ENCODE measurements around the gene FKBP11. TPM values are rescaled to one million over a fixed set of nuclear protein-coding genes. Genes with fewer than 3 reads are reported as not detected.
A peak's percentile ranks its signal among the peaks of the same experiment; 100 is the strongest.
"Not testable (repeated sequence)": the region's sequence is repeated elsewhere in the genome, so short reads cannot be mapped to it uniquely, and the experiment has no call there.

Gene FKBP11
- total RNA-seq, 1 experiment from 2014 or later, result 6.0 TPM

DNA sequence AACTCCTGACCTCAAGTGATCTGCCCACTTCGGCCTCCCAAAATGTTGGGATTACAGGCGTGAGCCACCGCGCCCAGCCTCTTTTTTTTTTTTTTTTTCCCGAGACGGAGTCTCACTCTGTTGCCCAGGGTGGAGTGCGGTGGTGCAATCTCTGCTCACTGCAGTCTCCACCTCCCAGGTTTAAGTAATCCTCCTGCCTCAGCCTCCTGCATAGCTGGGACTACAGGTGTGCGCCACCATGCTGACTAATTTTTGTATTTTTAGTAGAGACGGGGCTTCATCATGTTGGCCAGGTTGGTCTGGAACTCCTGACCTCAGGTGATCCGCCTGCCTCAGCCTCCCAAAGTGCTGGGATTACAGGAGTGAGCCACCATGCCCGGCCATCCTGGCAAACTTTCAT, 15.6 kb downstream of the FKBP11 start:
- not testable (repeated sequence) for H3K4me1 ChIP-seq (replicated peaks); H3K27me3 ChIP-seq (replicated peaks); H3K9me3 ChIP-seq (replicated peaks); H3K36me3 ChIP-seq; DNase-seq (ENCODE audit: low read depth in 1 of 2, low spot score in 2 of 2); H3K27ac ChIP-seq; H3K4me3 ChIP-seq

DNA sequence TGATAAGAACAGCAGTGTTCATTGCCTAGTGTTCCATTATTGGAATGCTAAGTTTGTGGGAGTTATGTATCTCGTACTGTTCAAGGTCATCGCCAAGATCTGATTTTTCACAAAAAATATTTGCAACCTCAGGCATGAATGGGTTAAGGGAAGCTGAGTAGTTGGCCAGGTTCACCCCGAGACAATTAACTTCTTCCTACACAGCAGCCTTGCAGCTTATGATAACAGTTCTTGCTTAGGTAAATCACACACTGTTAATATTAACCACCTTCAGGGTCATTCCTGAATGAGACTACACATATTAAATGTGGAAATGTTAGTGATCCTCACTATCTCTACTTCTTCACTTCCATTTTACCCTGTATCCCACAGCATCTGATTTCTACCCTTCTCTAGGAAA, 18.0 kb downstream of the FKBP11 start:
- Histone ChIP-seq H3K36me3 (no peaks in the 10 kb centered on the region), H3K4me1 (replicated peaks) (0 out of 2 replicates have a peak, but pooled peaks cover 3% of the 10 kb centered on the region), H3K4me3 (no peak overlapping the region), H3K27ac (no peak overlapping the region), H3K9me3 (replicated peaks) (no peaks in the 10 kb centered on the region), H3K27me3 (replicated peaks) (no peaks in the 10 kb centered on the region)
- no peak for DNase-seq (ENCODE audit: low read depth in 1 of 2, low spot score in 2 of 2)

DNA sequence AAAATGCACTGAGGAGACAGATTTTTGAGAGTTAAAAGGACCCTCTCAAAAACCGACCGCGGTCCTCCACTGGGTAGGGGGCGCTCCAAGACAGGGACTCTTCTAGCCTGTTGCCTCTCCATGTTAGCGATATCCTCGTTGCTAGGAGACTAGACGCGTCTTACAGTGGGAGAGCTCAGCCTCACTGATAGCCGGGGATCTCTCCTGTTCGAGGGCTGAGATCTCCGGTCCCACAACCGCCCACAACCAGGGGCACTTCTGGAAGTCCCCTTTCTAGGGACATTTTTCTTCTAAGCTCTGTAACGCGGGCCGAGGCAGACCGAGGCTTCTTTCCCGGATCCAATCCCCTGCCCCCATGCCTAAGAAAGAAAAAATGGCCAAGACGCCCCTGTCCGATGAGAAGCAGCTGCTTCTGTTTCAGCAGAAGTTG, 21.3 kb downstream of the FKBP11 start:
- no peak overlapping the region for H3K27ac ChIP-seq
- DNase-seq (ENCODE audit: low read depth in 1 of 2, low spot score in 2 of 2), result peak; percentile 22 to 76
- H3K9me3 ChIP-seq (replicated peaks), result no peaks in the 10 kb centered on the region
- no peaks in the 10 kb centered on the region for H3K36me3 ChIP-seq
- H3K4me1 ChIP-seq (replicated peaks), result 0 out of 2 replicates have a peak, but pooled peaks cover 3% of the 10 kb centered on the region
- no peaks in the 10 kb centered on the region for H3K27me3 ChIP-seq (replicated peaks)
- peak overlapping the region; percentile 16; the same call in 1 of the 2 replicates for H3K4me3 ChIP-seq

DNA sequence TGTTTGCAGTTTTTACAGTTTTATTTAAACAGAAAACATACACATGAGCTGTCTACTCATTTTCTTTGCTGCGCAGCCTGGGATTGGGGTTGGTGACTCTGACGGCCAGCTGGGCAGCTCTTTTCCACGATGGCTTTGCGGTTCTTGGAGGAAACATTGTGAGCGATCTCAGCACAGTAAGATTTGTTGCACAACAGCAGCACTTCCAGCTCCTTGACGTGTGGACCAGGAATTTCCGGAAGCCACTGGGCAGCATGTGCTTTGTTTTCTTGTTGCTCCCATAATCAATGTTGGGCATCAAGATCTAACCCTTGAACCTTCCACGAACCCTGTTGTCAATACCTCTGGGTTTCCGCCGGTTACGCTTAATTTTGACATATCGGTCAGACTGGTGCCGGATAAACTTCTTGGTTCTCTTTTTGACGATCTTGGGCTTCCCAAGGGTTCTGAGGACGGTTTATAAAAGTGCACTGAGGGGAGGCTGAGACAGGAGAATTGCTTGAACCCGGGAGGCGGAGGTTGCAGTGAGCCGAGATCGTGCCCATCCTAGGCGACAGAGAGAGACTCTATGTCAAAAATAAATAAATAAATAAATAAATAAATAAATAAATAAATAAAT, 21.8 kb downstream of the FKBP11 start:
- H3K9me3 ChIP-seq (replicated peaks), result no peaks in the 10 kb centered on the region
- 0 out of 2 replicates have a peak, but pooled peaks cover 3% of the 10 kb centered on the region for H3K4me1 ChIP-seq (replicated peaks)
- no peak overlapping the region for H3K27ac ChIP-seq
- H3K36me3 ChIP-seq, result no peaks in the 10 kb centered on the region
- no peaks in the 10 kb centered on the region for H3K27me3 ChIP-seq (replicated peaks)
- DNase-seq (ENCODE audit: low read depth in 1 of 2, low spot score in 2 of 2), result no peak
- no peak overlapping the region for H3K4me3 ChIP-seq

DNA sequence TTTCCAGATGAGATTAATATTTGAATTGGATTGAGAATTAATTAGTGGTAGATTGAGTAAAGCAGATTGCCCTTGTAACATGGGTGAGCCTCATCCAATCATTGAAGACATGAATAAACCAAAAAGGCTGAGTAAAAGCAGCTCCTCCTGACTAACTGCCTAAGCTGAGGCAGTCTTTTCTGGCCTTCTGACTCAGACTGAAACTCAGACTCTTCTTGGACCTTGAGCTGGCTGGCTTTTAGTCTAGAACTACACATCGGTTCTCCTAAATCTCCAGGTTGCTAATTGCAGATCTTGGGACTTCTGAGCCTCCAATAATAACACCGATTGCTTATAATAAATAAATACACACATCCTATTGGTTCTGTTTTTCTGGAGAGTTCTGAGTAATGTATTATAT, 24.0 kb downstream of the FKBP11 start:
- DNase-seq (ENCODE audit: low read depth in 1 of 2, low spot score in 2 of 2), result no peak
- Histone ChIP-seq H3K4me3 (no peak overlapping the region), H3K36me3 (no peaks in the 10 kb centered on the region)

DNA sequence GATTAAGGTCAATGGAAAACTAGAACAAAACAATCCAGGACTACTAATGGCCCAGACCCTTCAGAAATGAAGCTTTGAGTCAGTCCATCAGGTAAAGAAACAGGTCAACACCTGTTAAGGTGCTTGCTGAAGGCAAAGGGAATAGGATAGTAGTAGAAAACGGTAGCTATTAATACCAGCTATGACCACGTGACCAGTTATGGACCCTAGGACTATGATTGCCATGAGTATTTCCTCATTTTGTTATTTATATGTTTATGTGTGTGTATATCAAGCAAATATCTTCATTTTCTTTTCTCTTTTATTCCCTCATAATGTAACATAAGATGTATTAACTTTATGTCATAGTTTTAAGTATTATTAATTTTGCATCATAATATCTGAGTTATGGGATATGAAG, 25.6 kb downstream of the FKBP11 start:
- no peaks in the 10 kb centered on the region; the same call in 1 of the 2 replicates for H3K27me3 ChIP-seq (replicated peaks)
- H3K36me3 ChIP-seq, result no peaks in the 10 kb centered on the region
- H3K9me3 ChIP-seq (replicated peaks), result no peaks in the 10 kb centered on the region
- H3K27ac ChIP-seq, result no peak overlapping the region
- H3K4me1 ChIP-seq (replicated peaks), result 0 out of 2 replicates have a peak, but pooled peaks cover 3% of the 10 kb centered on the region
- DNase-seq (ENCODE audit: low read depth in 1 of 2, low spot score in 2 of 2), result no peak
- H3K4me3 ChIP-seq, result no peak overlapping the region

More for the DNA sequence above, 24.0 kb downstream of the FKBP11 start:
- H3K9me3 ChIP-seq (replicated peaks), result no peaks in the 10 kb centered on the region
- no peak overlapping the region for H3K27ac ChIP-seq
- H3K27me3 ChIP-seq (replicated peaks), result no peaks in the 10 kb centered on the region; the same call in 1 of the 2 replicates
- 0 out of 2 replicates have a peak, but pooled peaks cover 3% of the 10 kb centered on the region for H3K4me1 ChIP-seq (replicated peaks)

DNA sequence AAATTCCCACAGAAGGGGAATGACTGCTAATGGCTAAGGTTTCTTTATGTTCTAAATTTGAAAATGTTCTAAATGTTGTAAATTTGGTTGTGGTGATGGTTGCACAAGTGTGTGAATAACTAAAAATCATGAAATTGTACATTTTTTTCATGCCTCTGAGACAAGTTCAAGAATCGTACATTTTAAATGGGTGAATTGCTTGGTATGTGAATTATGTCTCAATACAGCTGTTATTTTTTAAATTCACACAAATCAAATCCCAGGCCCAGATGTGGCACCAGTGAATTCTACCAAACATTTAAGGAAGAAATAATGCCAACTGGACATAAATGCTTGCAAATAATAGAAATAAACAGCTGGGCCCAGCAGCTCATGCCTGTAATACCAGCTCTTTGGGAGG, 31.0 kb downstream of the FKBP11 start:
- Histone ChIP-seq H3K4me3 (no peak overlapping the region), H3K27ac (no peak overlapping the region)
- no peak for DNase-seq (ENCODE audit: low read depth in 1 of 2, low spot score in 2 of 2)

DNA sequence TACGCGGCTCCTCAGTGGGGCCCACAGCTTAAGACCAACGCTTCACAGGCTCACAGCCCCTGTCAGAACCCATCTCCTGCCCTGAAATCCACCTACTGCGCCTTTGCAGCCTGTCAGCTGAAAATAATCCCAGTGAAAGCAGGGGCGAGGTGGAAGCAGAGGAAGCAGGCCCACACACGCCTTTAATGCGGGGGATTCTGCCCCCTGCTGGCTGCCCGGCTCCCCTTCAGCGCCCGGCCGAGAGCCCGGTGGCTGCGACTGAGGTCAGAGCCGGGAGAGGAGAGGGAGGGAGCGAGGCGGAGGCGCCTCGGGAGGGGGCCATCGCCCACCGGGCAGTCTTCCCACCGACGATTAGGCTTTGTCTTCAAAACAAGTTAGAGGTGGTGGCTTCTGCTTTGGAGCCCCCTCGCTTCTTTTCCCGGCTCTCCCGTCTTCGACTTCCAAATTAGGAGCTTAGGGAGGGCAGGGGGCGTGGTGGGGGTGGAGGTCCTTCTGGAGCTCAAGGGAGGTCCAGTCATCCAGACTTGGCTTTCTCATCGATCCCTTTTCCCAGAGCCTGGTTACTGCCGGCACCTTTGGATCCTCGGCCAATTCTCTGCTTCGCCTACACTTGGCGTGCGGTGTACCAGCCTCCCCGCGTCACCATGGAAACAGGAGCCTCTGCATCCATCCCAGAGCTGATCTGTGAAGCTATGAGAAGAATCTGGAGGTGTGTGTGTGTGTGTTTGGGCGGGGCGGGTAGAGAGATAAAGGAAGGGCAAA, 34.5 kb downstream of the FKBP11 start:
- peaks cover 6% of the 10 kb centered on the region for H3K4me1 ChIP-seq (replicated peaks)
- no peak overlapping the region for H3K27ac ChIP-seq
- DNase-seq (ENCODE audit: low read depth in 1 of 2, low spot score in 2 of 2), result peak; percentile 67 to 72
- no peaks in the 10 kb centered on the region for H3K9me3 ChIP-seq (replicated peaks)
- peaks cover 13% of the 10 kb centered on the region for H3K27me3 ChIP-seq (replicated peaks)
- H3K36me3 ChIP-seq, result no peaks in the 10 kb centered on the region
- H3K4me3 ChIP-seq, result no peak overlapping the region

More for the DNA sequence above, 31.0 kb downstream of the FKBP11 start:
- Histone ChIP-seq H3K36me3 (no peaks in the 10 kb centered on the region), H3K4me1 (replicated peaks) (peaks cover 6% of the 10 kb centered on the region), H3K9me3 (replicated peaks) (no peaks in the 10 kb centered on the region), H3K27me3 (replicated peaks) (peaks cover 13% of the 10 kb centered on the region)

DNA sequence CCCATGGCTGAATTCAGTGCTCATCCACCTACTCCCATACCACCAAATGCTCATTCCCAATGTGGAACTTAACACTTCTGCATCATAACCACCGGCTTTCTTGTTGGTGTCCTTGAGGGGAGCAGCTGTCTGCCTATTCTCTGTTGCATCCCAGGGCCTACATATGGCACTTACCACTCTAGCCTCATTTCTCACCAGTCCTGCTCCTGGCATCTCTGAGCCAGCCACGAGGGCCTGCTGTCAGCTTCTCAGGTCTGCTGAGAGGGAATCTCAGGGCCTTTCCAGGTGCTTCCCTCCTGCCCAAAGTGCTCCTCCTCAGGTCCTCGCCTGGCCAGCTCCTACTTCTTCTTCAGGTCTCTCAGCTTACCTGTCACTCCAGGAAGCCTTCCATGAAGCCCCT, 35.6 kb downstream of the FKBP11 start:
- H3K36me3 ChIP-seq, result no peaks in the 10 kb centered on the region
- H3K4me1 ChIP-seq (replicated peaks), result peaks cover 6% of the 10 kb centered on the region
- H3K27me3 ChIP-seq (replicated peaks), result peaks cover 13% of the 10 kb centered on the region
- H3K27ac ChIP-seq, result no peak overlapping the region
- no peak for DNase-seq (ENCODE audit: low read depth in 1 of 2, low spot score in 2 of 2)
- H3K4me3 ChIP-seq, result no peak overlapping the region
- H3K9me3 ChIP-seq (replicated peaks), result no peaks in the 10 kb centered on the region

DNA sequence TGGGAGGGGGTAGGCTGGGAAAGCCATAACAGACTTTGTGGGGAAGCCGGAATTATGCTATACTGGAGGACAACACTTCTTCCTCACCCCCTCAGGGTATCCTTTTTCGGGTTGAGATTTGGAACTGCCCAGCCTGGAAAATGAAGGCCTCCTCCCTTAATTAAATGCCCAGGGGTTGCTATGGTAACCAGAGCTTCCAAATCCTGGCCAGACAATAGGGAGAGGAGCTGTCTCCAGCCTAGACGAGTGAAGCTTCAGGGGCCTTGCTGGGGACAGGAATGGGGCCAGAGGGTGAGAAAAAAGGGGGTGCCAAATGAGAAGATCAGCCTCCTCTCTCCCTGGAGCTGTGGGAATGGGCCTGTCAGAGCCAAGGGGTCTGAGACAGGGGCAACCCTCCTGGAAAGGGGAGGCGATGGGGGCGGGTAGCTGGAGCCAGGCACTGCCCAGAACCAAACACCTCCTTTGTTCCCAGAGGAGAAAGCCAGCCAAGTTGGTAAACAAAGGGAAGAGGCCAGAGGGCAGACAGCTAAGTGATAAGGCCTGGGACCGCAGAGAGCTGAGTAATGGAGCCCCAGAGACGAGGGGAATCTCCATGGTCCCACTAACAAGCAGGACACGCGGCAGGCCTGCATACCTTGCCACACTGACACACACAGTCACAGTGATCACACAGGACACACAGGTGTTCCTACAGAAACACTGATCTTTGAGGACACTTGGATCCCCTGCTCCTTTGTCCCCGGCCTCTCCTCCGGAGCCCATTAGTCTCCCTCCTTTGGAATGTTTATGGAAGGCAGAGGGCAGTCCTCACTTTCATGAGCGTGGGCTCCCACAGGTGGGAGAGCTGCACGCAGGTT, 41.8 kb downstream of the FKBP11 start:
- H3K27me3 ChIP-seq (replicated peaks), result no peaks in the 10 kb centered on the region
- peaks cover 23% of the 10 kb centered on the region for H3K4me1 ChIP-seq (replicated peaks)
- no peaks in the 10 kb centered on the region for H3K9me3 ChIP-seq (replicated peaks)
- H3K4me3 ChIP-seq, result no peak overlapping the region
- H3K36me3 ChIP-seq, result no peaks in the 10 kb centered on the region
- H3K27ac ChIP-seq, result no peak overlapping the region
- DNase-seq (ENCODE audit: low read depth in 1 of 2, low spot score in 2 of 2), result peak in 1 of 2 experiments; percentile 26

DNA sequence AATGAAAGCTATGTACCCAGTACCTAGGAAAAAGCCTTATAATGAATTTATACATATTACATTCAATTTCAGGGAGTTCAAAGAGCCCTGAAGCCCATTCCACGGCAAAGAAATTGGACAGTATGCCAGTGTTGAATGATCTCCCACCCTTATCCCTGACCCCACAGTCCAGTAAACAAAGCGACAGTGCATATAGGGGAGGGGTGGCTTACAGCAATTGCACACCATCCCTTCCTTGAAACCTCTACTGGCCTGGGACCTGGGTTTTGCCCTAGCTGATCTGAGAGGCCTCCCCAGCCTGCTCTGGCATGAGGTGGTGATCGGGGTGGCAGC, 42.4 kb downstream of the FKBP11 start:
- peak overlapping the region; percentile 32; the same call in 1 of the 2 replicates for H3K27ac ChIP-seq
- H3K9me3 ChIP-seq (replicated peaks), result no peaks in the 10 kb centered on the region
- no peaks in the 10 kb centered on the region for H3K27me3 ChIP-seq (replicated peaks)
- H3K4me3 ChIP-seq, result no peak overlapping the region
- no peak for DNase-seq (ENCODE audit: low read depth in 1 of 2, low spot score in 2 of 2)
- peaks cover 23% of the 10 kb centered on the region for H3K4me1 ChIP-seq (replicated peaks)
- H3K36me3 ChIP-seq, result no peaks in the 10 kb centered on the region

DNA sequence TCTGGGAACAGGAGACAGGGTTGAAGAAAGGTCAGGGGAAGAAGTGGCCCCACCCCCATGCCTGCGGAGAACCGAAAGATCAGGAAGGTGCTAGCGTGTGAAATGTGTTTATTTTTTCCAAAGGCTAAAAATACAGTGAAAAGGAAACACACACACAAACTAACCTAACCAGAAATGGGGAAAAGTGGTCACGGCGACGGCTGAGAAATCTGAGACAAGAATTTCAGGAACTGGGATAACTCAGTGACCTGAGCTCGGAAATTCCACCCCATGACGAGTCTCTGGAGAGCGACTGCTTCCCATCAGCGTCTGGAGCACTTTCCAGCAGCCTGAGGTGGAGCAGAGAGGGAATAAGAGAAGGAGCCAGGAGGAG, 43.0 kb downstream of the FKBP11 start:
- H3K36me3 ChIP-seq, result no peaks in the 10 kb centered on the region
- no peaks in the 10 kb centered on the region for H3K27me3 ChIP-seq (replicated peaks)
- peak overlapping the region; percentile 6; the same call in 1 of the 2 replicates for H3K4me3 ChIP-seq
- H3K9me3 ChIP-seq (replicated peaks), result no peaks in the 10 kb centered on the region
- peak; percentile 54 to 55 for DNase-seq (ENCODE audit: low read depth in 1 of 2, low spot score in 2 of 2)
- H3K27ac ChIP-seq, result peak overlapping the region; percentile 32; the same call in 1 of the 2 replicates
- peaks cover 23% of the 10 kb centered on the region for H3K4me1 ChIP-seq (replicated peaks)

DNA sequence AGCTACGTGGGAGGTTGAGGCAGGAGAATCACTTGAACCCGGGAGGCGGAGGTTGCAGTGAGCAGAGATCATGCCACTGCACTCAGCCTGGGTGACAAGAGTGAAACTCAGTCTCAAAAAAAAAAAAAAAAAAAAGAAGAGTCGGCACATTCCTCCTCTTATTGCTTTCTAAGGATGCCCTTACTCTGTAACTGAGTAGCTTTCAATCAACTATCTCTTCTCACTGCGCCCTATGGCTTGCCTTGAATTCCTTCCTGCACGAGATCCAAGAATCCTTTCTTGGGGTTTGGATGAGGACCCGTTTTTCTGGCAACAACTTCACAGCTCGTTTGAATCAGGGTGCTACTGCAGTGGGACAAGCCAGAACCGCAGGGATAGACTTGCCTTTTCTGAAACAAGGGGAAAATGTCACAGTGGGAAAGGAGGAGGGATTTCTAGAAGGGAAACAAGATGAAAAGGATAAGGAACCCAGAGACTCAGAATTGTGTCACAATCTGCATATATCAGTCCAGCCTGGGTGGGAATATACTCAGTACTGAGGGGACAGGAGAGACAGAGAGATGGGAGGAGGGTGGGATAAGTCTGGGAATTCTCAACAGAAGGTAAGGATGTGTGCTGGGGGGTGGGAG, 43.5 kb downstream of the FKBP11 start:
- DNase-seq (ENCODE audit: low read depth in 1 of 2, low spot score in 2 of 2), result peak in 1 of 2 experiments; percentile 21
- no peaks in the 10 kb centered on the region for H3K9me3 ChIP-seq (replicated peaks)
- H3K27me3 ChIP-seq (replicated peaks), result no peaks in the 10 kb centered on the region
- peak overlapping the region; percentile 24; the same call in 1 of the 2 replicates for H3K27ac ChIP-seq
- no peaks in the 10 kb centered on the region for H3K36me3 ChIP-seq
- H3K4me3 ChIP-seq, result peak overlapping the region; percentile 6; the same call in 1 of the 2 replicates
- H3K4me1 ChIP-seq (replicated peaks), result peaks cover 23% of the 10 kb centered on the region
